H1 (cell line): ENCODE measurements around the gene NEBL. TPM values are rescaled to one million over a fixed set of nuclear protein-coding genes. Genes with fewer than 3 reads are reported as not detected.

Source experiments
- CTCF ChIA-PET: fragments of 300-600 bp; sonication (Branson Sonifier 250); formaldehyde crosslinking; loops from one replicate; lab custom pipeline; 2021; ENCODE audit not compliant: partially characterized antibody; lab: Charles Lee
- POLR2A ChIA-PET: fragments of 300-600 bp; sonication (Branson Sonifier 250); formaldehyde crosslinking; loops from one replicate; lab custom pipeline; 2021; ENCODE audit warnings: inconsistent platforms; ENCODE audit not compliant: partially characterized antibody; lab: Charles Lee
- DNase-seq, 2 experiments: peaks; one replicate each; pipeline versions ENCODE4 v3.0.0 to v3.0.0-alpha.2; 2010 to 2022; ENCODE audit warnings: low spot score in 2 of 2, low read depth in 1 of 2, mixed read lengths in 1 of 2
- FAIRE-seq: peaks from 2 replicates; lab custom pipeline; 2011; peaks lifted over from hg19 to GRCh38; lab: Jason Lieb, UNC
- H2AFZ ChIP-seq: 2 replicates; pipeline ENCODE4 v1.8.1; 2012; ENCODE audit warnings: low read length, inconsistent platforms
- H2AK5ac ChIP-seq: 2 replicates; pipeline ENCODE4 v1.6.1; 2013; ENCODE audit warnings: low read depth, low read length
- H2BK120ac ChIP-seq: replicated peaks from 2 replicates; pipeline ENCODE3; 2013; ENCODE audit warnings: low read depth, low read length, inconsistent platforms
- H2BK12ac ChIP-seq: 2 replicates; pipeline ENCODE4 v1.6.1; 2013; ENCODE audit warnings: low read depth, low read length
- H2BK15ac ChIP-seq: 2 replicates; pipeline ENCODE4 v1.6.1; 2013; ENCODE audit warnings: low read length
- H2BK20ac ChIP-seq: 2 replicates; pipeline ENCODE4 v1.6.1; 2013; ENCODE audit warnings: low read length
- H2BK5ac ChIP-seq: 2 replicates; pipeline ENCODE4 v1.6.1; 2013; ENCODE audit warnings: low read depth, low read length
- H3K14ac ChIP-seq: 2 replicates; pipeline ENCODE4 v1.6.1; 2013; ENCODE audit warnings: inconsistent platforms; ENCODE audit not compliant: insufficient read length
- H3K18ac ChIP-seq: 2 replicates; pipeline ENCODE4 v1.6.1; 2013; ENCODE audit warnings: low read length; ENCODE audit errors: extremely low read depth
- H3K23ac ChIP-seq: 2 replicates; pipeline ENCODE4 v1.6.1; 2013; ENCODE audit warnings: inconsistent platforms; ENCODE audit not compliant: insufficient read length
- H3K23me2 ChIP-seq: 2 replicates; pipeline ENCODE4 v1.6.1; 2013; ENCODE audit warnings: low read depth, low read length
- H3K27ac ChIP-seq: 2 replicates; pipeline ENCODE4 v1.6.1; 2011; ENCODE audit warnings: low read depth, low read length, inconsistent platforms
- H3K27me3 ChIP-seq, 4 experiments: replicated peaks in 1 of 4; 1 replicate in 1 of 4; 2 replicates in 3 of 4; pipeline versions ENCODE4 v1.6.1 to v1.8.1; 2011 to 2013; ENCODE audit warnings: low read length in 3 of 4, mild to moderate bottlenecking in 3 of 4, inconsistent platforms in 2 of 4, mixed read lengths in 2 of 4, moderate library complexity in 1 of 4; ENCODE audit not compliant: control insufficient read depth in 3 of 4, insufficient read depth in 3 of 4; ENCODE audit errors: extremely low read depth in 1 of 4
- H3K36me3 ChIP-seq, 4 experiments: 2 replicates each; pipeline versions ENCODE4 v1.6.1 to v1.8.1; 2011 to 2013; ENCODE audit warnings: mild to moderate bottlenecking in 4 of 4, low read length in 3 of 4, moderate library complexity in 2 of 4, control low read depth in 1 of 4, inconsistent platforms in 1 of 4; ENCODE audit not compliant: insufficient read depth in 4 of 4, control insufficient read depth in 2 of 4
- H3K4ac ChIP-seq: replicated peaks from 2 replicates; pipeline ENCODE3; 2013; ENCODE audit warnings: low read length, low read depth, mixed read lengths, inconsistent platforms; ENCODE audit not compliant: insufficient read length
- H3K4me1 ChIP-seq, 4 experiments: replicated peaks in 1 of 4; 1 replicate in 1 of 4; 2 replicates in 3 of 4; pipeline versions ENCODE4 v1.6.1 to v1.8.1; 2011 to 2013; ENCODE audit warnings: low read length in 3 of 4, inconsistent platforms in 2 of 4, mixed read lengths in 1 of 4; ENCODE audit not compliant: insufficient read depth in 4 of 4, control insufficient read depth in 3 of 4
- H3K4me2 ChIP-seq, 2 experiments: 2 replicates each; pipeline versions ENCODE4 v1.6.1 to v1.8.1; 2011 to 2013; ENCODE audit warnings: low read depth in 2 of 2, low read length in 2 of 2, control low read depth in 1 of 2, inconsistent platforms in 1 of 2, mild to moderate bottlenecking in 1 of 2; ENCODE audit not compliant: insufficient read depth in 1 of 2
- H3K4me3 ChIP-seq, 4 experiments: fragments of 200-600, 300-600 bp in 1 of 4; sonication (generic), shearing (Covaris generic), sonication (Bioruptor Twin) in 1 of 4; 2 replicates each; pipeline versions ENCODE4 v1.5.1 to v1.8.1; 2011 to 2016; ENCODE audit warnings: low read length in 4 of 4, low read depth in 3 of 4, control low read depth in 2 of 4, inconsistent platforms in 2 of 4, mild to moderate bottlenecking in 2 of 4, mixed read lengths in 1 of 4, moderate library complexity in 1 of 4; ENCODE audit not compliant: insufficient read depth in 2 of 4; ENCODE audit errors: extremely low read depth in 1 of 4
- H3K56ac ChIP-seq: replicated peaks from 2 replicates; pipeline ENCODE3; 2013; ENCODE audit warnings: low read depth, mild to moderate bottlenecking, mixed read lengths, low read length, inconsistent platforms; ENCODE audit not compliant: insufficient read length
- H3K79me1 ChIP-seq: 2 replicates; pipeline ENCODE4 v1.6.1; 2013; ENCODE audit warnings: low read depth, low read length, control low read depth
- H3K79me2 ChIP-seq, 2 experiments: 2 replicates each; pipeline versions ENCODE4 v1.6.1 to v1.8.1; 2012 to 2013; ENCODE audit warnings: low read length in 2 of 2, mild to moderate bottlenecking in 2 of 2, inconsistent platforms in 1 of 2; ENCODE audit not compliant: insufficient read depth in 2 of 2, control insufficient read depth in 1 of 2
- H3K9ac ChIP-seq, 4 experiments: replicated peaks in 1 of 4; 1 replicate in 1 of 4; 2 replicates in 3 of 4; pipeline versions ENCODE4 v1.6.1 to v1.8.1; 2011 to 2013; ENCODE audit warnings: low read depth in 3 of 4, low read length in 3 of 4, control low read depth in 2 of 4, mild to moderate bottlenecking in 2 of 4, moderate library complexity in 2 of 4, inconsistent platforms in 1 of 4; ENCODE audit errors: extremely low read depth in 1 of 4
- H3K9me3 ChIP-seq, 2 experiments: 2 replicates each; pipeline versions ENCODE4 v1.6.1 to v1.8.1; 2012 to 2013; ENCODE audit warnings: mild to moderate bottlenecking in 2 of 2, moderate library complexity in 2 of 2, control low read depth in 1 of 2, inconsistent platforms in 1 of 2, low read depth in 1 of 2, low read length in 1 of 2, mixed read lengths in 1 of 2; ENCODE audit not compliant: insufficient read depth in 2 of 2
- H4K20me1 ChIP-seq, 2 experiments: replicated peaks in 1 of 2; 2 replicates each; pipeline versions ENCODE3 to v1.8.1; 2011 to 2013; ENCODE audit warnings: inconsistent platforms in 2 of 2, low read length in 2 of 2, mild to moderate bottlenecking in 1 of 2; ENCODE audit not compliant: insufficient read depth in 2 of 2, control insufficient read depth in 1 of 2
- H4K5ac ChIP-seq: 2 replicates; pipeline ENCODE4 v1.6.1; 2013; ENCODE audit warnings: low read length, low read depth, mixed read lengths, inconsistent platforms; ENCODE audit not compliant: insufficient read length
- H4K8ac ChIP-seq: 2 replicates; pipeline ENCODE4 v1.8.0; 2013; ENCODE audit warnings: mild to moderate bottlenecking, moderate library complexity, low read length, inconsistent platforms; ENCODE audit not compliant: insufficient read depth; ENCODE audit errors: extremely low read depth
- H4K91ac ChIP-seq: replicated peaks from 2 replicates; pipeline ENCODE3; 2013; ENCODE audit warnings: low read length, mixed read lengths, inconsistent platforms; ENCODE audit not compliant: insufficient read length
- BCL11A ChIP-seq, 2 experiments: IDR thresholded peaks; one replicate each; pipeline ENCODE4 v1.6.1; 2011; ENCODE audit warnings: low read depth in 2 of 2, low read length in 2 of 2, mild to moderate bottlenecking in 2 of 2
- CHD1 ChIP-seq: IDR thresholded peaks from 2 replicates; pipeline ENCODE4 v1.6.1; 2012; ENCODE audit warnings: low read depth, low read length, improper control_type of control experiment
- RAD21 ChIP-seq, 2 experiments: IDR thresholded peaks in 1 of 2; conservative IDR thresholded peaks in 1 of 2; 2 replicates each; pipeline ENCODE4 v1.6.1; 2011; ENCODE audit warnings: low read depth in 2 of 2, low read length in 2 of 2, improper control_type of control experiment in 1 of 2, inconsistent platforms in 1 of 2, mild to moderate bottlenecking in 1 of 2, moderate library complexity in 1 of 2
- SIN3A ChIP-seq, 2 experiments: IDR thresholded peaks in 1 of 2; conservative IDR thresholded peaks in 1 of 2; 2 replicates each; pipeline ENCODE4 v1.6.1; 2011 to 2012; ENCODE audit warnings: low read length in 2 of 2, improper control_type of control experiment in 1 of 2, low read depth in 1 of 2, mild to moderate bottlenecking in 1 of 2
- SUZ12 ChIP-seq: fragments of 200-600 bp; sonication (generic); IDR thresholded peaks from 2 replicates; pipeline ENCODE4 v1.6.1; 2012; ENCODE audit warnings: mild to moderate bottlenecking, inconsistent platforms, low read length, moderate library complexity, mixed read lengths
- WGBS, 2 experiments: shearing (Covaris generic) in 1 of 2; methylation state at CpG; one replicate each; pipeline versions ENCODE4 v1.1.6 to v1.1.7; 2013 to 2015; ENCODE audit warnings: low lambda C conversion rate in 2 of 2, mixed read lengths in 2 of 2, inconsistent platforms in 1 of 2, low coverage in 1 of 2, missing lambda C conversion rate in 1 of 2; ENCODE audit not compliant: insufficient replicate concordance in 2 of 2, insufficient coverage in 1 of 2, insufficient read length in 1 of 2; ENCODE audit errors: extremely low coverage in 1 of 2, missing lambda C conversion rate in 1 of 2; 5-methylcytosine and 5-hydroxymethylcytosine counted together
- polyA plus RNA-seq, 7 experiments: library from polyadenylated mRNA; depleted of rRNA in 3 of 7; stranded (reverse) in 5 of 7; unstranded in 2 of 7; fragments of >200 nt in 5 of 7; fragments of 200-250 nt in 2 of 7; gene quantifications; 1 replicate in 5 of 7; 2 replicates in 1 of 7; 4 replicates in 1 of 7; pipeline versions ENCODE4 v1.2.1 to v1.2.3, GENCODE V29; 2011 to 2013; ENCODE audit warnings: missing spikeins in 2 of 7, mixed read lengths in 2 of 7
- total RNA-seq: library from RNA; stranded (reverse); fragmentation: NEBNext Ultra II Directional; extraction: Animal tissue kit (Norgen Biotek cat#: 25700); gene quantifications from 2 replicates; pipeline ENCODE4 v1.2.1, GENCODE V29; 2021
- TF ChIP-seq, protein P1 (sequence below): IDR thresholded peaks from 2 replicates; pipeline ENCODE4 v1.6.1; 2012; ENCODE audit warnings: inconsistent platforms
- TF ChIP-seq, protein P2 (sequence below): IDR thresholded peaks from 2 replicates; pipeline ENCODE4 v1.6.1; 2012; ENCODE audit warnings: inconsistent platforms

Gene NEBL
- total and polyA plus RNA-seq, 2 of the 8 experiments (the other 6 are each of a cell fraction or from before 2014, with no cell fraction given) = 7.5 to 10.5 TPM

DNA sequence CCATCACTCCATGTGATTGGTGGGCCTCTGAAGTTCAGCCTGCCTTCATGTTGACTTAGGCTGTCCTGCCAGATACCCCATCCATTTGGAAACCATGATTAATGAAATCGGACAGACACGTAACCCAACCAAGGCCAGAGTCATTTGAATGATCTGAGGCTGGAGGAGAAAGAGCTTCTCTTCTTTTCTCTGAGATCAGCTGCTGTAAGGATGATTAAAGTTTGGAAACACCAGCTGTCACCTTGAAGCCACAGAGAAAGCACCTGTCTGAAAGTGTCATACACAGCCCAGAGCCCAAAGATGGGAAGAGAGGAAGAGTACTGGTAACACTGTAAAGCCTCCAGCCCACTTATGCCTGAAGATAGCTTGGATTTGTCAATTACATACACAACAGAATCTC, 22.9 kb downstream of the NEBL start:
- Histone ChIP-seq H3K27ac (no peak overlapping the region), H2AK5ac (no peak overlapping the region), H3K4ac (no peak overlapping the region), H3K9ac (no peak overlapping the region), H4K91ac (no peak overlapping the region), H3K9me3 (no peaks in the 10 kb centered on the region), H4K5ac (no peak overlapping the region), H2BK120ac (no peak overlapping the region), H4K20me1 (no peaks in the 10 kb centered on the region), H4K8ac (no peak overlapping the region), H3K23me2 (no peaks in the 10 kb centered on the region), H2BK5ac (no peak overlapping the region), H2BK15ac (no peak overlapping the region), H3K27me3 (no peaks in the 10 kb centered on the region), H3K23ac (no peak overlapping the region), H3K79me1 (no peaks in the 10 kb centered on the region), H3K14ac (no peak overlapping the region), H2BK12ac (no peak overlapping the region), H3K4me2 (no peak overlapping the region), H2BK20ac (no peak overlapping the region), H3K4me3 (no peak overlapping the region), H3K4me1 (peaks cover 0 to 5% (median 2%) of the 10 kb centered on the region in 4 experiments; a peak in 2 of 7 replicates), H3K56ac (no peak overlapping the region), H2AFZ (no peak overlapping the region), H3K36me3 (no peaks in the 10 kb centered on the region; a peak in 1 of 8 replicates), H3K79me2 (no peaks in the 10 kb centered on the region), H3K18ac (no peak overlapping the region)
- 96% methylated on average over 2 of the region's 2 CpGs; no CpG with 5 or more reads in 1 of the 2 experiments for WGBS, 2 experiments
- ChIA-PET CTCF (interaction anchor here (0.9 to 1.4 kb wide), 3 partner anchors 10 to 140 kb away, joined by 3 to 4 read pairs (median 3); no protein-coding TSS in a partner anchor), POLR2A (no interaction called here)
- FAIRE-seq = no peak
- no peak for DNase-seq
- TF ChIP-seq RAD21 (IDR thresholded peaks at IDR 0.05 in 1 of 2, conservative IDR thresholded peaks at IDR 0.05 in 1 of 2; ENCODE audit: low read depth in 2 of 2, low read length in 2 of 2) (no peak), SIN3A (conservative IDR thresholded peaks at IDR 0.05 in 1 of 2, IDR thresholded peaks at IDR 0.05 in 1 of 2; ENCODE audit: low read depth in 1 of 2, low read length in 2 of 2) (no peak), SUZ12 (no peak), BCL11A (IDR thresholded peaks at IDR 0.05; ENCODE audit: low read depth in 2 of 2, low read length in 2 of 2) (no peak), CHD1 (no peak)
- TF ChIP-seq, protein P1, sequence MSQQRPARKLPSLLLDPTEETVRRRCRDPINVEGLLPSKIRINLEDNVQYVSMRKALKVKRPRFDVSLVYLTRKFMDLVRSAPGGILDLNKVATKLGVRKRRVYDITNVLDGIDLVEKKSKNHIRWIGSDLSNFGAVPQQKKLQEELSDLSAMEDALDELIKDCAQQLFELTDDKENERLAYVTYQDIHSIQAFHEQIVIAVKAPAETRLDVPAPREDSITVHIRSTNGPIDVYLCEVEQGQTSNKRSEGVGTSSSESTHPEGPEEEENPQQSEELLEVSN = no peak
- TF ChIP-seq, protein P2, sequence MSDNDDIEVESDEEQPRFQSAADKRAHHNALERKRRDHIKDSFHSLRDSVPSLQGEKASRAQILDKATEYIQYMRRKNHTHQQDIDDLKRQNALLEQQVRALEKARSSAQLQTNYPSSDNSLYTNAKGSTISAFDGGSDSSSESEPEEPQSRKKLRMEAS = no peak
